Subcutaneous adipose tissue (tissue), 4 donors: ENCODE measurements around the gene ELMO2. TPM values are rescaled to one million over a fixed set of nuclear protein-coding genes. Genes with fewer than 3 reads are reported as not detected.

Experiments used
- total RNA-seq, 4 donors: library from RNA; depleted of rRNA; stranded (reverse); fragments of >200 nt; gene quantifications; one replicate each; pipeline ENCODE4 v1.1.0, GENCODE V29; 2016
- TF ChIP-seq, protein P1 (sequence below): fragments of 450-650 bp; IDR thresholded peaks from one replicate; pipeline ENCODE4 v1.5.1; 2016; ENCODE audit warnings: low read depth, mild to moderate bottlenecking, control low read depth, antibody characterized with exemption, moderate library complexity

ELMO2 gene
- total RNA-seq, 4 donors from 2014 or later = 37.3 to 54.7 (median 44.0) TPM

- TF ChIP-seq, protein P1, sequence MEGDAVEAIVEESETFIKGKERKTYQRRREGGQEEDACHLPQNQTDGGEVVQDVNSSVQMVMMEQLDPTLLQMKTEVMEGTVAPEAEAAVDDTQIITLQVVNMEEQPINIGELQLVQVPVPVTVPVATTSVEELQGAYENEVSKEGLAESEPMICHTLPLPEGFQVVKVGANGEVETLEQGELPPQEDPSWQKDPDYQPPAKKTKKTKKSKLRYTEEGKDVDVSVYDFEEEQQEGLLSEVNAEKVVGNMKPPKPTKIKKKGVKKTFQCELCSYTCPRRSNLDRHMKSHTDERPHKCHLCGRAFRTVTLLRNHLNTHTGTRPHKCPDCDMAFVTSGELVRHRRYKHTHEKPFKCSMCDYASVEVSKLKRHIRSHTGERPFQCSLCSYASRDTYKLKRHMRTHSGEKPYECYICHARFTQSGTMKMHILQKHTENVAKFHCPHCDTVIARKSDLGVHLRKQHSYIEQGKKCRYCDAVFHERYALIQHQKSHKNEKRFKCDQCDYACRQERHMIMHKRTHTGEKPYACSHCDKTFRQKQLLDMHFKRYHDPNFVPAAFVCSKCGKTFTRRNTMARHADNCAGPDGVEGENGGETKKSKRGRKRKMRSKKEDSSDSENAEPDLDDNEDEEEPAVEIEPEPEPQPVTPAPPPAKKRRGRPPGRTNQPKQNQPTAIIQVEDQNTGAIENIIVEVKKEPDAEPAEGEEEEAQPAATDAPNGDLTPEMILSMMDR = no peak
Measured at GRCh38 chr20:46350201-46350985, 56.0 kb downstream of the ELMO2 start.

DNA sequence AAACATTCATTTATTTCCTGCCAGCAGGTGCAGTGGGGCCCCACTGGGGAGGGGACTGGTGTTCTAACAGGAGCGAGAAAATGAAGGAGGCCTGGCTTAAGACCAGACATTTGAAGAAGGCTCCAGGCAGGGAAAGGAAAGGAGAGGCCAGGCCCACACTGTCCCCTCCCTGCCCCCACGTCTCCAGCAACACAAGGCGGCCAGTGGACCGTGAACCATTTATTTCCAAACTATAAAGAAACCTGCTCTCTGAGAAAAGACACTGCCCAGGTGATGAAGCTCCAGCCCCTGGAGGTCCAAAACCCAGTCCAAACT is 56.7 kb downstream of the ELMO2 start:
- TF ChIP-seq, protein P1 = no peak

DNA sequence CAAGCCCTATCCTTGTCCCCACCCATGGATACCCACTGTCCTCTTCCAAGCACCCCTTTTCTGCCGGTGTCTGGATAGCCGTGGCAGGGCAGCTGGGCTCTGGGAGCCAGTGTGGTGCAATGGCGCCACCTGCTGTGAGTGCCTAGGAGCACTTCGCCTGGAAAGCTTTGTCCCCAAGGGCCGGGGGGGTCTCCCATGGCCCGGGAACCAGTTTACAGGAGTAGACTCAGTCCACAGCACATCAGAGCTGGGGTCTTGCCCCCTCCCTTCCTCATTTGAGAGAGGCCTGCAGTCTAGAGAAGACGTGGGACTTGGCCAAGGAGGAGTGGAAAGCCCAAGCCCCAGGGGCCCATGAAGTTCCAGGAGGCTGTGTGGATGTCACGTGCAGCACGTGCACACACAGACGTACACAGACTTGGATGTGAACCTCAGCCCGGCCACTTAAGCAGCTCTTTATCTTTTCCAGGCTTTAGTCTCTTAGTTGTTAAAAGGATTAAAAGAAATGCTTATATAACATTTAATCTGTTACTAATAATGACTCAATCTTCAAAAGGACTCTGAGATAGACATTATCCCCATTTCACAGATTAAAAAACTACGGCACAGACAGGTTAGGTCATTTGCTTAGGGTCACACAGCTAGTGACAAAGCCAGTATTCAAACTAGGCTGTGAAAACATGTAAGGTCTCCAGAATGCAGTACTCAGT is 57.2 kb downstream of the ELMO2 start:
- TF ChIP-seq, protein P1 = no peak

DNA sequence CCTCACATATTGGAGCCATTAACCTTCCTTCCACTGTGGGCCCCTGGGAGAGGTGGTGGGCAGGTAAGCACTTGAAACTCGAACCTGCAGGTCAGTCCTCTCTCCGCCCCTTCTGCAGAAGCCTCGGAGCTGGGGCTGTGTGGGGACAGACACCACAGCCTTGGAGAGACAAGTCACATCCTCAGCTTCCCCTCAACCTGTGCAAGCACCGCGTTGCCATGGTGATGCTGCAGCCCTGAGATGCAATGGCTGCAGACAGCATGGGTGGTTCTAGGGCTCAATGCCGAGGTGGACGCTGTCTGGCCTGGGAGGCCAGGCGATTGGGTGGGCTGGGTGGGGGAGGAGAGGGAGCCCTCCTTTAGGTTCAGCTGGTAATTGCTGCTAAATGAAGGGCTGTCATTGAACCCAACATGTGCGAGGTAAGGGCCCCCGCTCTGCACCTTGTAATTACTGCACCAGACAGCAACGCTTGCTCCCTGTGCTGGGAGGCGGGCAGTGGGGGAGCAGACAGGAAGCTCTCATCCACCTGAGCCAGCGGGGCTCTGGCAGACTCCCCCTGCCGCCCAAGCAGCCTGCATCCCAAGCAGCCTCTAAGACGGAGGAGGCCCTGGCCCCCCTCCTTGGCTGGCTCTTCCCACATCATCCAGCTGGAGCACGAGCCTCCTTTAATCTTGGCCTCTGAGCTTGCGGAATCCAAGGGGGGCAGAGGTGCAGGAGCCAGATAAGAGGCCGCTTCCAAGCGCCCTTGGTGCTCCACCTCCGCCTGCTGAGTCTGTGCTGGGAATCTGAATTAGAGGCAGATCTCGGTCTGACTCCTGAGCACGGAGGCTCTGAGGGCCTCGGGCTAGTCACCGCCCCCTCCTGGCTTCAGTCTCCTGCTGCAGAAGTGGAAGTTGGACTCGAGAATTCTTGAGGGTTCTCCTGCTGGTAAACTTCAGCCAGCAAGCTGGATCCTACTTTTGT is 58.3 kb downstream of the ELMO2 start:
- TF ChIP-seq, protein P1 = no peak

DNA sequence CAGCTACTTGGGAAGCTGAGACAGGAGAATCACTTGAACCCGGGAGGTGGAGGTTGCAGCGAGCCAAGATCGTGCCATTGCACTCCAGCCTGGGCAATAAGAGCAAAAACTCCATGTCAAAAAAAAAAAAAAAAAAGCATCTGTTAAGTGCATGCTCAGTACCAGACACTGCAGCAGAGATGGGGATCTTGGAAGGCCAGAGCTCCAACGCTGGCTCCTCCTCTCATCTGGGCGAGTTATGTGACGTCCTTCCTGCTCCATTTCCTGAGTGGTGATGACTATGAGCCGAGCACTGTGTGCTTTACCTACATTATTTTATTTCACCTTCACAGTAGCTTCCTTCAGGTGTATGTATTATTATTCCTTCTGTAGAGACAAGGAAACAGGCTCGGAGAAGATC is 59.6 kb downstream of the ELMO2 start:
- TF ChIP-seq, protein P1 = no peak

DNA sequence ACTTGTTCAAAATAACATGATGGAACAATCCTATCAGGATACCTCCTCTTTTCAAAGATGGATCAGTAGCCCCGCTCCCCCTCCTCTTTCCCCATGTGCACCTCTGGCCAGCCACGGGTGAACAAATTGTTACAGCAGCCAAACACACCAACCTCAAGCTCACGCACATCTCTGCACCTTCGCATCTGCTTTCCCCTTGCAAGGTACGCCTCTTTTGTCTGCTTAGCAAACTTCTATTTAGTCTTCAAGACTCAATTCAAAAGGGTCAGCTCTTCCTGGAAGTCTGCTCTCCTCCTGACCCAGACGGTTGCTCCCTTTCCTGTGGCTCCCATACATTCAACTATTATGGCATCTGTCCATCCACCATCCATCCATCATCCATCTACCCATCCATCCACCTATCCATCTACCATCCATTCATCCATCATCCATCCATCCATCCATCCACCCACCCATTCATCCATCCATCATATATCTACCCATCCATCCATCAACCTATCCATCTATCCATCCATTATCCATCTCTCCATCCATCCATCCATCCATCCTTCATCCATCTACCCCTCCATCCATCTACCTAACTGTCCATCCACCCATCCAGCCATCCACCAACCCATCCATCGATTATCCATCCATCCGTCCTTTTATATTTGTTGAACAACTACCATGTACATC is 61.8 kb downstream of the ELMO2 start:
- TF ChIP-seq, protein P1 = no peak
